ENCODE data around the gene RABGAP1. TPM values are rescaled to one million over a fixed set of nuclear protein-coding genes. Genes with fewer than 3 reads are reported as not detected.

The RABGAP1 gene
- total RNA-seq, 2 experiments from 2014 or later, result 20.6 to 24.9 TPM

DNA sequence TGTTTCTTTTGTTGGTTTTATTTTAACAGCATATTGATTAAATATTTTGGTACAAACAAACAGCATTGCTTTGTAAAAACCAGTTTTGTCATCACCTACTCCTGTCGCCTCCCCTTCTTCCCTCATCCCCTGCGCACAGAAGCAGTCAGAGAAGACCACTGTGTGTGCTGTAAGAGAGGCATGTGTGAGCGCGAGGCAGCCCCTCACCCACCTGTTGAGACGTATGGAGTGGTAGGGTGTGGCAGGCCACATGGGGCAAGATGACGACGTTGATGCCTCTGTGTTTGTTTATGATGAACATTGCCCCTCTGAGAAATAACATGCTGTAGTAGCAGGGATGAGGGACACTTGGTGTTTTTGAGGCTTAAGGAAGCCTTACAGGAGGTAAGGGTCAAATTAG lies 164.0 kb downstream of the RABGAP1 start:
- Mint-ChIP-seq H3K9me3 (no peaks in the 10 kb centered on the region), H3K27me3 (no peaks in the 10 kb centered on the region), H3K27ac (no peak overlapping the region), H3K4me3 (no peak overlapping the region), H3K4me1 (ENCODE audit: low read depth) (no peaks in the 10 kb centered on the region), H3K36me3 (ENCODE audit: low read depth) (peaks cover 81% of the 10 kb centered on the region)
- TF ChIP-seq, protein P1, sequence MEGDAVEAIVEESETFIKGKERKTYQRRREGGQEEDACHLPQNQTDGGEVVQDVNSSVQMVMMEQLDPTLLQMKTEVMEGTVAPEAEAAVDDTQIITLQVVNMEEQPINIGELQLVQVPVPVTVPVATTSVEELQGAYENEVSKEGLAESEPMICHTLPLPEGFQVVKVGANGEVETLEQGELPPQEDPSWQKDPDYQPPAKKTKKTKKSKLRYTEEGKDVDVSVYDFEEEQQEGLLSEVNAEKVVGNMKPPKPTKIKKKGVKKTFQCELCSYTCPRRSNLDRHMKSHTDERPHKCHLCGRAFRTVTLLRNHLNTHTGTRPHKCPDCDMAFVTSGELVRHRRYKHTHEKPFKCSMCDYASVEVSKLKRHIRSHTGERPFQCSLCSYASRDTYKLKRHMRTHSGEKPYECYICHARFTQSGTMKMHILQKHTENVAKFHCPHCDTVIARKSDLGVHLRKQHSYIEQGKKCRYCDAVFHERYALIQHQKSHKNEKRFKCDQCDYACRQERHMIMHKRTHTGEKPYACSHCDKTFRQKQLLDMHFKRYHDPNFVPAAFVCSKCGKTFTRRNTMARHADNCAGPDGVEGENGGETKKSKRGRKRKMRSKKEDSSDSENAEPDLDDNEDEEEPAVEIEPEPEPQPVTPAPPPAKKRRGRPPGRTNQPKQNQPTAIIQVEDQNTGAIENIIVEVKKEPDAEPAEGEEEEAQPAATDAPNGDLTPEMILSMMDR (IDR thresholded peaks at IDR 0.05), result no peak
- Histone ChIP-seq H3K36me3 (ENCODE audit: insufficient read depth, low read length) (peaks cover 44% of the 10 kb centered on the region), H3K9me3 (ENCODE audit: control insufficient read depth in 1 of 2, insufficient read depth in 1 of 2, low read length in 2 of 2) (no peaks in the 10 kb centered on the region), H3K27ac (ENCODE audit: low read depth in 1 of 2, low read length in 2 of 2) (no peak overlapping the region), H3K27me3 (ENCODE audit: control insufficient read depth in 1 of 2, insufficient read depth in 2 of 2, low read length in 2 of 2) (no peaks in the 10 kb centered on the region), H3K4me1 (ENCODE audit: insufficient read depth, low read length) (no peaks in the 10 kb centered on the region), H3K4me3 (ENCODE audit: low read length) (no peak overlapping the region)
- POLR2A ChIA-PET, result no interaction called here
- ATAC-seq (ENCODE audit: poor library complexity) (no peak), DNase-seq (no peak)
- CTCF ChIA-PET, result no interaction called here
- intact Hi-C loops (cut with DNase I, micrococcal nuclease), result loop anchor here (5.0 kb wide), 1 partner anchor 247 kb away; no protein-coding TSS in a partner anchor

DNA sequence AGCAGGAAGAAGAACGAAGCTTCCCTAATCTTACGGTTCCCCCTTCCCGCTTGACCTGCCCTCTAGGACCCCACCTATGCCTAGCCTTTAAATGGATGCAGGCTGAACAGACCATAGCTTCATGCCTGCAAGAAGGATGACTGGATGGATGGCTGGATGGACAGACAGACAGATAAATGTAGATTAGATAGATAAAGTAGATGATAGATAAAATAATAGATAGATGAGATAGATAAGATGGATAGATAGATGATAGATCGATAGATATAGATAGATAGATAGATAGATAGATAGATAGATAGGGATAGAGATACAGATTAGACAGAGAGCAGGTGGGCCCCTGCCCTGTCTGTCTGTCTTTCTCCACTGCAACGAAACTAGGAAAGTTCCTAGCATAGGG lies 164.7 kb downstream of the RABGAP1 start:
- H3K27ac Mint-ChIP-seq, result no peak overlapping the region
- TF ChIP-seq, protein P1 (IDR thresholded peaks at IDR 0.05), result no peak
- CTCF ChIA-PET, result no interaction called here

DNA sequence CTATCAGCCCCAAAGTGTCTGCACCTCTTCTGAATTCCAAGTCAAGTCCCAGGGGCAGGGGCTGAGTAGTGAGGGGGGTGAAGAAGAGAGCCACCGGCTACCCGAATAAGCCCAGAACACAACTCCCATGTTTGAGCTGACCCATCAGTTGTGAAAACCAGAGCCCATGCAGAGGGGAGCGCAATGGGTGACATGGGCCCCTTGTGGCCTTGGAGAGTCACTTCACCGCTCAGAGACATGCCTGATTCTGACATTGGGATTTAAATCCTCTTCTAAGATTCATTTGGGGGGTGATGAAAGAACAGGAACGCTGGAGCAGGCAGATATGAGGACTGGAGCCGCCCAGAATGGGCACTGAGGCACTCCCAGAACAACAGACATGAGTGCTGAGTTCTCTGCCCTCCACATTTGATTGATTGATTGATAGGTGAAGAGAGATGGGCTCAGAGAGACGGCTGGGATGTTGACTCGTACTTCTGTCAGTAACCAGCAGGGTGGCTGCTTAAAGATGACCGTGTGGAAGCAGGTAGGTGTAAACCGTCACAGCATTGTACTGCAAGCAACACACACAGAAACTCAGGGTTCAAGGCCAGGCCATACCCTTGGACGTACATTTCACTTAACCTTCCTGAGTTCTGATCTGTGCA lies 166.9 kb downstream of the RABGAP1 start:
- CTCF ChIA-PET, result no interaction called here
- Mint-ChIP-seq H3K27me3 (no peaks in the 10 kb centered on the region), H3K4me1 (ENCODE audit: low read depth) (peaks cover 22% of the 10 kb centered on the region), H3K4me3 (no peak overlapping the region), H3K9me3 (no peaks in the 10 kb centered on the region), H3K36me3 (ENCODE audit: low read depth) (peaks cover 54% of the 10 kb centered on the region), H3K27ac (no peak overlapping the region)
- intact Hi-C loops (cut with DNase I, micrococcal nuclease), result no loop called here
- peaks cover 30% of the 10 kb centered on the region for H3K36me3 ChIP-seq (ENCODE audit: insufficient read depth, low read length)
- POLR2A ChIA-PET, result interaction anchor here (0.8 kb wide), 1 partner anchor 190 kb away, joined by 3 read pairs; no protein-coding TSS in a partner anchor
- no peaks in the 10 kb centered on the region for H3K27me3 ChIP-seq (ENCODE audit: control insufficient read depth in 1 of 2, insufficient read depth in 2 of 2, low read length in 2 of 2)
- no peak overlapping the region for H3K27ac ChIP-seq (ENCODE audit: low read depth in 1 of 2, low read length in 2 of 2)
- TF ChIP-seq, protein P1 (IDR thresholded peaks at IDR 0.05), result no peak
- DNase-seq (no peak), ATAC-seq (ENCODE audit: poor library complexity) (no peak)
- no peak overlapping the region for H3K4me3 ChIP-seq (ENCODE audit: low read length)
- H3K9me3 ChIP-seq (ENCODE audit: control insufficient read depth in 1 of 2, insufficient read depth in 1 of 2, low read length in 2 of 2), result no peaks in the 10 kb centered on the region
- peaks cover 20% of the 10 kb centered on the region for H3K4me1 ChIP-seq (ENCODE audit: insufficient read depth, low read length)

More for the DNA sequence above, 164.7 kb downstream of the RABGAP1 start:
- DNase-seq, result no peak
- peaks cover 76% of the 10 kb centered on the region for H3K36me3 Mint-ChIP-seq (ENCODE audit: low read depth)
- Histone ChIP-seq H3K36me3 (ENCODE audit: insufficient read depth, low read length) (peaks cover 41% of the 10 kb centered on the region), H3K27me3 (ENCODE audit: control insufficient read depth in 1 of 2, insufficient read depth in 2 of 2, low read length in 2 of 2) (no peaks in the 10 kb centered on the region), H3K4me3 (ENCODE audit: low read length) (no peak overlapping the region), H3K4me1 (ENCODE audit: insufficient read depth, low read length) (peaks cover under 1% of the 10 kb centered on the region), H3K27ac (ENCODE audit: low read depth in 1 of 2, low read length in 2 of 2) (no peak overlapping the region), H3K9me3 (ENCODE audit: control insufficient read depth in 1 of 2, insufficient read depth in 1 of 2, low read length in 2 of 2) (no peaks in the 10 kb centered on the region)
- H3K4me1 Mint-ChIP-seq (ENCODE audit: low read depth), result no peaks in the 10 kb centered on the region
- POLR2A ChIA-PET, result no interaction called here
- intact Hi-C loops (cut with DNase I, micrococcal nuclease), result no loop called here
- no peak for ATAC-seq (ENCODE audit: poor library complexity)
- no peaks in the 10 kb centered on the region for H3K9me3 Mint-ChIP-seq
- H3K4me3 Mint-ChIP-seq, result no peak overlapping the region
- H3K27me3 Mint-ChIP-seq, result no peaks in the 10 kb centered on the region
